IPS-NIHi11 (cell line): ENCODE results near the gene FOXR1.
A peak's percentile ranks its signal among the peaks of the same experiment; 100 is the strongest.
"Not testable (repeated sequence)": the region's sequence is repeated elsewhere in the genome, so short reads cannot be mapped to it uniquely, and the experiment has no call there.

Experiments used
- DNase-seq: peaks from one replicate; pipeline ENCODE4 v3.0.0; 2012; ENCODE audit warnings: mixed read lengths, low spot score

Gene FOXR1

GRCh38 chr11:118947091-118947490, 24.5 kb upstream of the FOXR1 start:
- DNase-seq = no peak

GRCh38 chr11:118948000-118948399, 23.6 kb upstream of the FOXR1 start:
- peak; percentile 4 for DNase-seq

- DNase-seq = peak; percentile 74
Observed at GRCh38 chr11:118953265-118953664, 18.3 kb upstream of the FOXR1 start.

GRCh38 chr11:118953976-118954375, 17.6 kb upstream of the FOXR1 start:
- not testable (repeated sequence) for DNase-seq

GRCh38 chr11:118956094-118956846, 15.3 kb upstream of the FOXR1 start, which contains the start of gene UPK2:
UPK2 (plus strand) TSS chr11:118956298; CDS start chr11:118956351, 53 bp downstream.
- peak; percentile 97 for DNase-seq

GRCh38 chr11:118956847-118957469, 14.6 kb upstream of the FOXR1 start:
- no peak for DNase-seq

GRCh38 chr11:118957549-118957948, 14.0 kb upstream of the FOXR1 start:
- no peak for DNase-seq

- no peak for DNase-seq
Observed at GRCh38 chr11:118957968-118958367, 13.6 kb upstream of the FOXR1 start.

- DNase-seq = no peak
Observed at GRCh38 chr11:118958577-118958976, 13.0 kb upstream of the FOXR1 start.

- DNase-seq = no peak
Observed at GRCh38 chr11:118961189-118961588, 10.4 kb upstream of the FOXR1 start.

GRCh38 chr11:118961591-118961990, 10.0 kb upstream of the FOXR1 start:
- DNase-seq = no peak

- DNase-seq = not testable (repeated sequence)
Observed at GRCh38 chr11:118969508-118969907, 2.1 kb upstream of the FOXR1 start.

- DNase-seq = no peak
Observed at GRCh38 chr11:118973985-118974384, 2.4 kb downstream of the FOXR1 start.

- DNase-seq = no peak
Observed at GRCh38 chr11:118975771-118976709, 4.5 kb downstream of the FOXR1 start.

- DNase-seq = peak; percentile 69
Observed at GRCh38 chr11:118979434-118979833, 7.9 kb downstream of the FOXR1 start.

GRCh38 chr11:118980191-118980881, 8.8 kb downstream of the FOXR1 start:
- DNase-seq = peak; percentile 55

- DNase-seq = not testable (repeated sequence)
Observed at GRCh38 chr11:118984337-118984736, 12.8 kb downstream of the FOXR1 start.

GRCh38 chr11:118984825-118985224, 13.3 kb downstream of the FOXR1 start:
- DNase-seq = no peak

GRCh38 chr11:118988280-118988679, 16.7 kb downstream of the FOXR1 start:
- no peak for DNase-seq

GRCh38 chr11:118991486-118992038, 20.0 kb downstream of the FOXR1 start:
- DNase-seq = not testable (repeated sequence)

GRCh38 chr11:118996926-118997626, 25.5 kb downstream of the FOXR1 start:
- DNase-seq = peak; percentile 42
